Measurements from ENCODE around the gene TFCP2L1.

- TF ChIP-seq CTCF (conservative IDR thresholded peaks at IDR 0.05 in 1 of 2, IDR thresholded peaks at IDR 0.05 in 1 of 2; ENCODE audit: low read depth in 1 of 2, low read length in 2 of 2) (no peak), EZH2 (IDR thresholded peaks at IDR 0.05; ENCODE audit: low read length, missing control alignments) (no peak)
These were observed 85.0 kb downstream of the TFCP2L1 start for GRCh38 chr2:121200011-121200347.

All from fibroblast of lung (primary cell).